GM12878 (cell line): ENCODE measurements around the gene CLEC17A. TPM values are rescaled to one million over a fixed set of nuclear protein-coding genes. Genes with fewer than 3 reads are reported as not detected.

ENCODE experiments used
- ATAC-seq: fragments of 200-7000 bp; cut with Tn5 transposase; 3 replicates; pipeline ENCODE4 v1.9.1; 2020; ENCODE audit warnings: mild to moderate bottlenecking, moderate library complexity
- BruUV-seq: library from RNA; stranded (reverse); fragments of 400-500 nt; replicated peaks from 2 replicates; lab custom pipeline; 2021; lab: Mats Ljungman, UMichigan
- CTCF ChIA-PET: fragments of 300-600 bp; sonication (Branson Sonifier 250); formaldehyde crosslinking; extraction: SDS; loops from one replicate; lab custom pipeline; 2021; ENCODE audit warnings: inconsistent platforms; lab: Yijun Ruan, JAX
- POLR2A ChIA-PET: fragments of 350-600 bp; formaldehyde crosslinking; extraction: SDS; loops from one replicate; lab custom pipeline; 2021; ENCODE audit warnings: inconsistent platforms; lab: Charles Lee
- RAD21 ChIA-PET: fragments of 300-600 bp; sonication (Branson Sonifier 250); formaldehyde crosslinking; loops from one replicate; lab custom pipeline; 2023; ENCODE audit warnings: antibody characterized with exemption; ENCODE audit not compliant: unreplicated experiment; lab: Charles Lee
- SMC1A ChIA-PET: fragments of 300-600 bp; sonication (Branson Sonifier 250); formaldehyde crosslinking; loops from one replicate; lab custom pipeline; 2023; ENCODE audit not compliant: unreplicated experiment, uncharacterized antibody; lab: Charles Lee
- DNase-seq: peaks from one replicate; pipeline ENCODE4 v3.0.0-alpha.2; 2011; ENCODE audit warnings: low read depth, low spot score
- FAIRE-seq: peaks from 3 replicates; lab custom pipeline; 2011; peaks lifted over from hg19 to GRCh38; lab: Jason Lieb, UNC
- H2AFZ ChIP-seq: 2 replicates; pipeline ENCODE4 v1.6.0; 2011; ENCODE audit warnings: low read depth, low read length, control low read depth; ENCODE audit not compliant: control insufficient read depth
- H3K27ac ChIP-seq: 2 replicates; pipeline ENCODE4 v1.5.1; 2011; ENCODE audit warnings: control low read depth; ENCODE audit not compliant: control insufficient read depth, insufficient read depth
- H3K27me3 ChIP-seq, 2 experiments: replicated peaks in 1 of 2; 2 replicates each; pipeline versions ENCODE4 v1.6.0 to v1.6.1; 2011; ENCODE audit warnings: low read length in 1 of 2; ENCODE audit not compliant: control insufficient read depth in 2 of 2, insufficient read depth in 2 of 2
- H3K36me3 ChIP-seq, 2 experiments: 2 replicates each; pipeline ENCODE4 v1.5.1; 2011; ENCODE audit warnings: low read length in 1 of 2; ENCODE audit not compliant: control insufficient read depth in 2 of 2, insufficient read depth in 2 of 2
- H3K4me1 ChIP-seq: 2 replicates; pipeline ENCODE4 v1.6.1; 2011; ENCODE audit warnings: mild to moderate bottlenecking, low read length, moderate library complexity, mixed read lengths; ENCODE audit not compliant: control insufficient read depth, insufficient read depth
- H3K4me2 ChIP-seq: 2 replicates; pipeline ENCODE4 v1.6.0; 2011; ENCODE audit warnings: control low read depth; ENCODE audit not compliant: control insufficient read depth, insufficient read depth
- H3K4me3 ChIP-seq: fragments of 200-600 bp; sonication (generic); 2 replicates; pipeline ENCODE4 v1.5.1; 2016
- H3K79me2 ChIP-seq: 2 replicates; pipeline ENCODE4 v1.6.0; 2011; ENCODE audit warnings: low read length; ENCODE audit not compliant: control insufficient read depth, insufficient read depth
- H3K9ac ChIP-seq: 2 replicates; pipeline ENCODE4 v1.8.0; 2011; ENCODE audit warnings: low read length, control low read depth, mixed read lengths; ENCODE audit not compliant: control insufficient read depth, insufficient read depth
- H3K9me3 ChIP-seq: replicated peaks from 3 replicates; pipeline ENCODE4 v1.5.1; 2011; ENCODE audit warnings: mild to moderate bottlenecking, low read length; ENCODE audit not compliant: control insufficient read depth, insufficient read depth
- H4K20me1 ChIP-seq: 2 replicates; pipeline ENCODE4 v1.6.0; 2011; ENCODE audit not compliant: control insufficient read depth, insufficient read depth
- ASH2L ChIP-seq: fragments of 300-600, 200-600 bp; sonication (generic); IDR thresholded peaks from 2 replicates; pipeline ENCODE4 v1.6.1; 2017; ENCODE audit warnings: low read depth, mild to moderate bottlenecking, borderline replicate concordance
- CBX3 ChIP-seq: fragments of 200-600 bp; sonication (generic); IDR thresholded peaks from 2 replicates; pipeline ENCODE4 v1.6.1; 2016; ENCODE audit warnings: low read depth, borderline replicate concordance
- EGR1 ChIP-seq, 2 experiments: IDR thresholded peaks; 1 replicate in 1 of 2; 2 replicates in 1 of 2; pipeline ENCODE4 v1.6.1; 2011 to 2012; ENCODE audit warnings: low read depth in 2 of 2, low read length in 2 of 2, borderline replicate concordance in 1 of 2, mild to moderate bottlenecking in 1 of 2, moderate library complexity in 1 of 2
- ESRRA ChIP-seq: IDR thresholded peaks from 2 replicates; pipeline ENCODE4 v1.6.1; 2012; ENCODE audit warnings: mild to moderate bottlenecking, low read length, improper control_type of control experiment
- HDGF ChIP-seq: fragments of 450-650 bp; IDR thresholded peaks from 2 replicates; pipeline ENCODE4 v1.6.1; 2016; ENCODE audit warnings: antibody characterized with exemption
- IRF4 ChIP-seq: IDR thresholded peaks from 2 replicates; pipeline ENCODE4 v1.6.1; 2011; ENCODE audit warnings: low read depth, low read length
- JUND ChIP-seq: IDR thresholded peaks from 2 replicates; pipeline ENCODE4 v1.6.1; 2012; ENCODE audit warnings: low read depth, mild to moderate bottlenecking, low read length, improper control_type of control experiment, moderate library complexity
- MYB ChIP-seq: fragments of 150-350 bp; IDR thresholded peaks from 2 replicates; pipeline ENCODE4 v1.6.1; 2014; ENCODE audit warnings: mild to moderate bottlenecking, low read depth, low read length, borderline replicate concordance
- SMAD5 ChIP-seq: IDR thresholded peaks from 2 replicates; pipeline ENCODE4 v1.6.1; 2016; ENCODE audit warnings: antibody characterized with exemption, low read depth
- TARDBP ChIP-seq: IDR thresholded peaks from 2 replicates; pipeline ENCODE4 v1.6.1; 2016; ENCODE audit warnings: borderline replicate concordance
- WGBS: methylation state at CpG from one replicate; pipeline ENCODE4 v1.1.6; 2016; ENCODE audit warnings: low lambda C conversion rate; ENCODE audit not compliant: insufficient replicate concordance, insufficient coverage; ENCODE audit errors: missing lambda C conversion rate; 5-methylcytosine and 5-hydroxymethylcytosine counted together
- in situ Hi-C: fragments of 300-500 bp; cut with MboI; formaldehyde crosslinking; loops from 9 replicates; pipeline ENCODE4 v1.14.3; 2018; ENCODE audit warnings: mixed read lengths
- intact Hi-C: fragments of 100-400 bp; cut with micrococcal nuclease; formaldehyde crosslinking; loops from one replicate; pipeline ENCODE4 v1.14.2; 2022; ENCODE audit not compliant: unreplicated experiment
- polyA plus RNA-seq, 11 experiments: library from polyadenylated mRNA; depleted of rRNA in 4 of 11; unstranded in 6 of 11; stranded (reverse) in 5 of 11; fragments of >200 nt; fragmentation: Nextera tagmentation in 4 of 11; fragmentation: Illumina TruSeq in 1 of 11; extraction: Ambion mirVana in 4 of 11; extraction: Trizol in 1 of 11; gene quantifications; 1 replicate in 1 of 11; 2 replicates in 10 of 11; pipeline versions ENCODE4 v1.2.1 to v1.2.3, GENCODE V29; 2011 to 2016; ENCODE audit warnings: inconsistent platforms in 2 of 11, missing spikeins in 2 of 11, low read depth in 1 of 11
- total RNA-seq, 4 experiments: library from RNA; depleted of rRNA in 3 of 4; stranded (reverse); fragments of >200 nt in 3 of 4; fragmentation: Illumina TruSeq in 1 of 4; extraction: Trizol in 1 of 4; gene quantifications; 2 replicates each; pipeline versions ENCODE4 v1.2.1 to v1.2.3, GENCODE V29; 2013 to 2021
- TF ChIP-seq, protein P1 (sequence below): IDR thresholded peaks from 2 replicates; pipeline ENCODE4 v1.6.1; 2012; ENCODE audit warnings: improper control_type of control experiment, low read depth, low read length; ENCODE audit not compliant: insufficient replicate concordance
- TF ChIP-seq, protein P2 (sequence below): fragments of 450-650 bp; IDR thresholded peaks from 2 replicates; pipeline ENCODE4 v1.6.1; 2016; ENCODE audit warnings: mild to moderate bottlenecking, moderate library complexity, borderline replicate concordance
- TF ChIP-seq, protein P3 (sequence below), 3 experiments: IDR thresholded peaks in 2 of 3; conservative IDR thresholded peaks in 1 of 3; 2 replicates each; pipeline ENCODE4 v1.5.1; 2011; ENCODE audit warnings: low read depth in 3 of 3, low read length in 3 of 3, mild to moderate bottlenecking in 3 of 3, control low read depth in 2 of 3, moderate library complexity in 2 of 3, inconsistent platforms in 1 of 3, mixed read lengths in 1 of 3; ENCODE audit not compliant: control insufficient read depth in 2 of 3, insufficient read depth in 1 of 3; ENCODE audit errors: extremely low read depth in 1 of 3

The CLEC17A gene
- total and polyA plus RNA-seq, 10 of the 15 experiments (the other 5 are each of a cell fraction or from before 2014, with no cell fraction given), result 12.9 to 131 (median 97.3) TPM

DNA sequence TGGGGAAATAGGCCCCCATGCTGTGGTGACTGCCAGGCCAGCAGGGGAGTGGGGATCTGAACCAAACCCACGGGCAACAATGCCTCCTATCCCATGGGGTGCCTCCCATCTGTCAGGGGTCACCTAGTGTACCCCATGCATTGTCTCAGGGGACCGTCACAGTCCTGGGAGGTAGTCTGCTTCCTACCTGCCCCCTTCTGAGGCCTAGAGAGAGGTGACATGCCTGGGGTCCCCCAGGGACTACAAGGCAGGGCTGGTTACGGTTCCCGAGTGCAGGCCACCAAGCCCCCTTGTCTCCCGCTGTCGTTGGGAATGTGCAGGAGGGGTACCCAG lies 22.1 kb upstream of the CLEC17A start:
- intact Hi-C loops (no loop called here), in situ Hi-C loops (no loop called here)
- no TSS peak for BruUV-seq
- no peak for DNase-seq
- TF ChIP-seq, protein P1, sequence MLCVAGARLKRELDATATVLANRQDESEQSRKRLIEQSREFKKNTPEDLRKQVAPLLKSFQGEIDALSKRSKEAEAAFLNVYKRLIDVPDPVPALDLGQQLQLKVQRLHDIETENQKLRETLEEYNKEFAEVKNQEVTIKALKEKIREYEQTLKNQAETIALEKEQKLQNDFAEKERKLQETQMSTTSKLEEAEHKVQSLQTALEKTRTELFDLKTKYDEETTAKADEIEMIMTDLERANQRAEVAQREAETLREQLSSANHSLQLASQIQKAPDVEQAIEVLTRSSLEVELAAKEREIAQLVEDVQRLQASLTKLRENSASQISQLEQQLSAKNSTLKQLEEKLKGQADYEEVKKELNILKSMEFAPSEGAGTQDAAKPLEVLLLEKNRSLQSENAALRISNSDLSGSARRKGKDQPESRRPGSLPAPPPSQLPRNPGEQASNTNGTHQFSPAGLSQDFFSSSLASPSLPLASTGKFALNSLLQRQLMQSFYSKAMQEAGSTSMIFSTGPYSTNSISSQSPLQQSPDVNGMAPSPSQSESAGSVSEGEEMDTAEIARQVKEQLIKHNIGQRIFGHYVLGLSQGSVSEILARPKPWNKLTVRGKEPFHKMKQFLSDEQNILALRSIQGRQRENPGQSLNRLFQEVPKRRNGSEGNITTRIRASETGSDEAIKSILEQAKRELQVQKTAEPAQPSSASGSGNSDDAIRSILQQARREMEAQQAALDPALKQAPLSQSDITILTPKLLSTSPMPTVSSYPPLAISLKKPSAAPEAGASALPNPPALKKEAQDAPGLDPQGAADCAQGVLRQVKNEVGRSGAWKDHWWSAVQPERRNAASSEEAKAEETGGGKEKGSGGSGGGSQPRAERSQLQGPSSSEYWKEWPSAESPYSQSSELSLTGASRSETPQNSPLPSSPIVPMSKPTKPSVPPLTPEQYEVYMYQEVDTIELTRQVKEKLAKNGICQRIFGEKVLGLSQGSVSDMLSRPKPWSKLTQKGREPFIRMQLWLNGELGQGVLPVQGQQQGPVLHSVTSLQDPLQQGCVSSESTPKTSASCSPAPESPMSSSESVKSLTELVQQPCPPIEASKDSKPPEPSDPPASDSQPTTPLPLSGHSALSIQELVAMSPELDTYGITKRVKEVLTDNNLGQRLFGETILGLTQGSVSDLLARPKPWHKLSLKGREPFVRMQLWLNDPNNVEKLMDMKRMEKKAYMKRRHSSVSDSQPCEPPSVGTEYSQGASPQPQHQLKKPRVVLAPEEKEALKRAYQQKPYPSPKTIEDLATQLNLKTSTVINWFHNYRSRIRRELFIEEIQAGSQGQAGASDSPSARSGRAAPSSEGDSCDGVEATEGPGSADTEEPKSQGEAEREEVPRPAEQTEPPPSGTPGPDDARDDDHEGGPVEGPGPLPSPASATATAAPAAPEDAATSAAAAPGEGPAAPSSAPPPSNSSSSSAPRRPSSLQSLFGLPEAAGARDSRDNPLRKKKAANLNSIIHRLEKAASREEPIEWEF, result no peak
- TF ChIP-seq MYB (no peak), HDGF (no peak), TARDBP (no peak), ASH2L (no peak), CBX3 (no peak), SMAD5 (no peak), JUND (no peak), EGR1 (IDR thresholded peaks at IDR 0.05; ENCODE audit: borderline replicate concordance in 1 of 2, low read depth in 2 of 2, low read length in 2 of 2) (no peak), IRF4 (no peak), ESRRA (no peak)
- TF ChIP-seq, protein P2, sequence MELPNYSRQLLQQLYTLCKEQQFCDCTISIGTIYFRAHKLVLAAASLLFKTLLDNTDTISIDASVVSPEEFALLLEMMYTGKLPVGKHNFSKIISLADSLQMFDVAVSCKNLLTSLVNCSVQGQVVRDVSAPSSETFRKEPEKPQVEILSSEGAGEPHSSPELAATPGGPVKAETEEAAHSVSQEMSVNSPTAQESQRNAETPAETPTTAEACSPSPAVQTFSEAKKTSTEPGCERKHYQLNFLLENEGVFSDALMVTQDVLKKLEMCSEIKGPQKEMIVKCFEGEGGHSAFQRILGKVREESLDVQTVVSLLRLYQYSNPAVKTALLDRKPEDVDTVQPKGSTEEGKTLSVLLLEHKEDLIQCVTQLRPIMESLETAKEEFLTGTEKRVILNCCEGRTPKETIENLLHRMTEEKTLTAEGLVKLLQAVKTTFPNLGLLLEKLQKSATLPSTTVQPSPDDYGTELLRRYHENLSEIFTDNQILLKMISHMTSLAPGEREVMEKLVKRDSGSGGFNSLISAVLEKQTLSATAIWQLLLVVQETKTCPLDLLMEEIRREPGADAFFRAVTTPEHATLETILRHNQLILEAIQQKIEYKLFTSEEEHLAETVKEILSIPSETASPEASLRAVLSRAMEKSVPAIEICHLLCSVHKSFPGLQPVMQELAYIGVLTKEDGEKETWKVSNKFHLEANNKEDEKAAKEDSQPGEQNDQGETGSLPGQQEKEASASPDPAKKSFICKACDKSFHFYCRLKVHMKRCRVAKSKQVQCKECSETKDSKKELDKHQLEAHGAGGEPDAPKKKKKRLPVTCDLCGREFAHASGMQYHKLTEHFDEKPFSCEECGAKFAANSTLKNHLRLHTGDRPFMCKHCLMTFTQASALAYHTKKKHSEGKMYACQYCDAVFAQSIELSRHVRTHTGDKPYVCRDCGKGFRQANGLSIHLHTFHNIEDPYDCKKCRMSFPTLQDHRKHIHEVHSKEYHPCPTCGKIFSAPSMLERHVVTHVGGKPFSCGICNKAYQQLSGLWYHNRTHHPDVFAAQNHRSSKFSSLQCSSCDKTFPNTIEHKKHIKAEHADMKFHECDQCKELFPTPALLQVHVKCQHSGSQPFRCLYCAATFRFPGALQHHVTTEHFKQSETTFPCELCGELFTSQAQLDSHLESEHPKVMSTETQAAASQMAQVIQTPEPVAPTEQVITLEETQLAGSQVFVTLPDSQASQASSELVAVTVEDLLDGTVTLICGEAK, result no peak
- TF ChIP-seq, protein P3, sequence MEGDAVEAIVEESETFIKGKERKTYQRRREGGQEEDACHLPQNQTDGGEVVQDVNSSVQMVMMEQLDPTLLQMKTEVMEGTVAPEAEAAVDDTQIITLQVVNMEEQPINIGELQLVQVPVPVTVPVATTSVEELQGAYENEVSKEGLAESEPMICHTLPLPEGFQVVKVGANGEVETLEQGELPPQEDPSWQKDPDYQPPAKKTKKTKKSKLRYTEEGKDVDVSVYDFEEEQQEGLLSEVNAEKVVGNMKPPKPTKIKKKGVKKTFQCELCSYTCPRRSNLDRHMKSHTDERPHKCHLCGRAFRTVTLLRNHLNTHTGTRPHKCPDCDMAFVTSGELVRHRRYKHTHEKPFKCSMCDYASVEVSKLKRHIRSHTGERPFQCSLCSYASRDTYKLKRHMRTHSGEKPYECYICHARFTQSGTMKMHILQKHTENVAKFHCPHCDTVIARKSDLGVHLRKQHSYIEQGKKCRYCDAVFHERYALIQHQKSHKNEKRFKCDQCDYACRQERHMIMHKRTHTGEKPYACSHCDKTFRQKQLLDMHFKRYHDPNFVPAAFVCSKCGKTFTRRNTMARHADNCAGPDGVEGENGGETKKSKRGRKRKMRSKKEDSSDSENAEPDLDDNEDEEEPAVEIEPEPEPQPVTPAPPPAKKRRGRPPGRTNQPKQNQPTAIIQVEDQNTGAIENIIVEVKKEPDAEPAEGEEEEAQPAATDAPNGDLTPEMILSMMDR (IDR thresholded peaks at IDR 0.05 in 2 of 3, conservative IDR thresholded peaks at IDR 0.05 in 1 of 3; ENCODE audit: control insufficient read depth in 2 of 3, extremely low read depth in 1 of 3, insufficient read depth in 1 of 3, low read depth in 3 of 3, low read length in 3 of 3), result no peak
- SMC1A ChIA-PET, result no interaction called here
- Histone ChIP-seq H3K4me1 (peaks cover 13% of the 10 kb centered on the region), H2AFZ (no peak overlapping the region), H3K9me3 (no peaks in the 10 kb centered on the region), H4K20me1 (no peaks in the 10 kb centered on the region), H3K4me3 (no peak overlapping the region), H3K79me2 (peaks cover 2% of the 10 kb centered on the region; the same call in 1 of the 2 replicates), H3K9ac (no peak overlapping the region), H3K4me2 (no peak overlapping the region), H3K27me3 (no peaks in the 10 kb centered on the region), H3K27ac (no peak overlapping the region), H3K36me3 (peaks cover 0 to 9% of the 10 kb centered on the region in 2 experiments; a peak in 2 of 4 replicates)
- CTCF ChIA-PET, result interaction anchor here (2.5 kb wide), 1 partner anchor 11 kb away, joined by 7 read pairs; the partner anchor contains the start of gene NDUFB7
- POLR2A ChIA-PET, result no interaction called here
- WGBS, result 81% methylated on average over 6 of the region's 6 CpGs
- no peak for ATAC-seq
- FAIRE-seq, result no peak
- RAD21 ChIA-PET, result no interaction called here
